HG02943 (cell line): ENCODE measurements around the gene CDIP1.

Experiments used
- ATAC-seq: cut with Tn5 transposase; IDR thresholded peaks from one replicate; pipeline ENCODE4 v1.9.1; 2021; ENCODE audit warnings: mild to moderate bottlenecking, low read depth, moderate library complexity; ENCODE audit not compliant: unreplicated experiment

The CDIP1 gene

DNA sequence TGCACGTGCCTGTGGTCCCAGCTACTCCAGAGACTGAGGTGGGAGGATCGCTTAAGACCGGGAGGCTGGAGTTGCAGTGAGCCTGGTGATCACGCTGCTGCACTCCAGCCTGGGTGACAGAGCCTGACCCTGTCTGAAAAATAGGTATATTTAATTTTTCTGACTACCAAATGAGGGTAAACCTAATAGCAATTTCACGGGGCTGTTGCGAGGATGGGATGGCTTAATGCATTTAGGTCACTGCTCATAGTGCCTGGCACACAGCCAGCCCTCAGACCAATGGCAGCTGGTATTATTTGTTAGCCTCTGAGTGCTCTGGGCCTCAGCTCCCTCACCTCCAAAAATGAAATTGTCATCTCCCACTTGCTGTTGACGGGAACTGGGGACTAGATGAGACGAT, 5.9 kb upstream of the CDIP1 start:
- no peak for ATAC-seq

DNA sequence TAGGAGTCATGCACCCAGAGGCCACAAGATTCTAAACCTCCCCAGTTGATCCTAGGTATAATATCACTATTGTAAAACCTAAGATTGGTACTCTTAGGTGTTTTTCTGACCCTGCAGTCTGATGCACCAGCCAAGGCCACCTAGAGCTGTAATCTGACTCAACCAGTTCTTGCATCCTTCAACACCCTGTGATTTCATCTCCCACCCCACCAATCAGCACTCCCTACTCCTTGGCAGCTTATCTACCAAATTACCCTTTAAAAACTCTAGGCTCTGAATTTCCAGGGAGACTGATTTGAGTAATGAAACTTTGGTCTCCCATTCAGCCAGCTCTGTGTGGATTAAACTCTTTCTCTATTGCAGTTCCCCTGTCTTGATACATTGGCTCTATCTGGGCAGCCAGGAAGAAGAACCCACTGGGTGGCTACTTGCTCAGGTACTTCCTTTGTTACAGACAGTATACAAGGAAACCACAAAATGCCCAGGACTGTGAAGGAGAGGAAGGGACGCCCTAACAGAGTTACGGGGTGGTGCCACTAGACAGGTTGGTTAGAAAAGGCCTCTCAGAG, 1.2 kb upstream of the CDIP1 start:
- no peak for ATAC-seq

DNA sequence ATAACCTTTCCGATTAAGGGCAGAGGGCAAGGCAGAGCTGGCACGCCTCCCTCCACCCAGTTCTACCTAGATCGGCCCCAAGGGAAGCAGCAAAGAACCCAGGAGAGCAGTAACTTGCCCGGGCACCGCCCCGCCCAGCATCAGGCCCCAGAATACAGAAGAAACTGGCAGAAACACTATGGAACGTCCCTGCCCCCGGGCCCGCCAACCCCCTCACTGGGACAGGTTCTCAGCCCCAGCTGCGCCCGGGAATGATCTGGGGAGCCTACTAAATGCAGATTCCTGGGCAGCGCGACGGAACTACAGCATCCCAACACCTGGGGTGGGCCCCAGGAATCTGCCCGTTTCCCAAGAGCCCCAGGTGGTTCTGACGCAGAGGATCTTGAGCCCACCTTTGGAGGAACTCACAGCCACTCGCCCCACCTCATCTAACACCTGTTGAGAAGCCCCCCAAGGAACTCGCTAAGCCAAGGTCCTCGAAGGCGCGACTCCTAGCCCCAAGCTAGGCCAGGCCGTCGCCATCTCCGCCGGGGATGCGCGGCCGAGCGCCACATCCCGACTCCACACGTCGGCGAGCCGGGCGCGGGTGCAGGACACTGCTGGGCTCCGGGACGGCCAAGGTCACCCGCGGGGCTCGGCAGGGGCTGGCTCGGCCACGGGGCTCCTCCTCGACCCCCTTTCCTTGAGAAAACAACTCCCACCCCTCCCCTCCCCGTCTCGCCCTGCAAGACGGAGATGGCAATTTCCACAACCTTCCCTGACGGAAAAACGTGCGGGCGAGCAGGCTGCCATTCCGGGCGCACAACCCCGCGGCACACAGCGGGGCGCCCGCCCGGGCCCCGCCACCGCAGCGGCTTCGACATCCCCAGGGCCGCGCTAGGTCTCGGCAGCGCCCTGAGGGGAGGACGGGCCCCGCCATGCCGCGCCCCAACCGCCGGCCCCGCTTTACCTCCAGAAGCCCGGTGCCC, 913 bp downstream of the CDIP1 start:
- peak; percentile 18 for ATAC-seq

DNA sequence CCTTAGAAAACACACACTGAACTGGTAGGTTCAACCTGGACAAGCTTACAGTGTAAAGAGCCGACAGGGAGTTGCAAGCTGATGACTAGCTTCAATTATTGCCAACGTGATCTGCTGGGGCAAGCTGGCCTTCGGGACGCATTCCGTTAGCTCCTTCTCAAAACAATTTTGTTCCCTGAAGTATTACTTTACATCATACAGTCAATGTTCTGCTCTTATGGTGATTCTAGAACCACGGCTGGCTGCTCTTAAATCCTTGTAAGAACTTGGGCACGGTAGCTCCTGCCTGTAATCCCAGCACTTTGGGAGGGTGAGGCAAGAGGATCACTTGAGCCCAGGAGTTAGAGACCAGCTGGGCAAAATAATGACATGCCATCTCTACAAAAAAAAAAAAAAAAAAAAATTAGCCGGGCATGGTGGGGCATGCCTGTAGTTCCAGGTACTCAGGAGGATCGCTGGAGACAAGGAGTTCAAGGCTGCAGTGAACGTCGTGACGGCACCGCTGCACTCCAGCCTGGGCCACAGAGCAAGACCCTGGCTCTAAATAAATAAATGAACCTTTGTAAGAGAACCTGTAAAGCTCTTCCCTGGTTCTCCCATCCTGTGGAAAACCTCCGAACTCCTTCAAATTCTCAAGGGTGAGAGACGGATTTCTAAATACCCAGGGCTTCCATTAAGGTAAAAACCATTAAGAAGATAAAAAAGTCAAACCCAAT, 2.0 kb downstream of the CDIP1 start:
- no peak for ATAC-seq

DNA sequence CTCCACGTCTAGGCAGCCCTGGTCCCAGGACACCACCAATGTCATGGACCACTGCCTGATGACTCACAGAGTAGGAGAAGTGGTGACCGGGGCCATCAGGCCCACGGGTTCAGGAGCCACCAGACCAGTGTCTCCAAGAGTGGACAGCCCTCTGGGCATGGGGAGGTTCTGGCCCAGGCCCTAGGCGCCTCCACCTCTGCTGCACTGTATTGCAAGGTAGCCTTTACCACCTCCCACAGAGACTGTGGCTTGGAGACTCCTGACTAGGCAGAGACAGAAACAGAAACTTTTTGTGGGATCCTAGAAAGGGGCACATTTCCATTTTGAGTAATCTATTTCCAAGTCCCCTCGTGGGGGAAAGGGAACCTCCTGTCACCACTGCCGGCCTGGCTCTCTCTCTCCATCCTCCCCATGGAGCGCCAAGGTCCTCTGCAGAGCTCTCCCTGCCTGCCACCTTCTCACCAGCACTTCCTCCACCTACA, 2.9 kb downstream of the CDIP1 start:
- no peak for ATAC-seq

DNA sequence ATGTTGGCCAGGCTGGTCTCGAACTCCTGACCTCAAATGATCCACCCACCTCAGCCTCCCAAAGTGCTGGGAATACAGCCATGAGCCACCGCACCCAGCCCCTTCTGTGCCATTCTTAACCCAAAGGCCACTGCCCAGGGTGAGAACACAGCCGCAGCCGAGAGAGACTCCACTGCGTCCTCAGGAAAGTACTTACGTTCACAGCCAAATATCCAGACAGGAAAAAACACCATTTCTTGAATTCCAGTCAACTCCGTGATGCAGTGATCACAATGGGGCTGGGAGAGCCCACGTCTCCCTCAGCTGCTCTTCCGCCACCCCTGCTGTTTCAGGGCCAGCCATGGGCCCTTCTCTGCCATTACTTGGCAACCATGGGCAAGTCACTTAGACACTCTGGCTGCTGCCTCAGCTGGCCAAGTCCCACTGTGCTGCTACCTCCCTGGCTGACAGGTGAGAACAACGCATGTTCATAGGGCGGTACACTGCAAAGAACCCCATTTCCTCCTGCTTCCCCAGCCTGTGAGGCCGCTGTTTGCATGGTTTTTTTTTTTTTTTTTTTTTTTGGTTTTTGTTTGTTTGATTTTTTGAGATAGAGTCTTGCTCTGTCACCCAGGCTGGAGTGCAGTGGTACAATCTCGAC, 4.3 kb downstream of the CDIP1 start:
- no peak for ATAC-seq

DNA sequence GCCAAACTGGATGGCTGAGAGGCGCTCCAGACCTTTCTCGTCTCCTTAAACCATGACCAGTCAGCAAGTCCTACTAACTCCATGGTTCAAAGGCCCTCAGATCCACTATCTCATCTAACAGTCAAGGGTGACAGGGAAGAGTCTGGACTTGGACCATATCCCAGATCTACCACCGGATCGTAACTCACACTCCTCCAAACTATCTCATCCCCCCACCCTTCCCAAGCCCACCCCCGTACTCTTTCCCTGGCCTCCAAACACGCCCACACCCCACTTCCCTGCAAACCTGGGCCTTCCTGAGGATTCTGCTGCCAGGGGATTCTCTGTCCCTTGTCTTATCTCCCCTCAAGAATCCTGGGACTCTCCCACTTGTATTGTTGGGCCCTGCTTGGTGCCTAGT, 5.1 kb downstream of the CDIP1 start:
- ATAC-seq = no peak

DNA sequence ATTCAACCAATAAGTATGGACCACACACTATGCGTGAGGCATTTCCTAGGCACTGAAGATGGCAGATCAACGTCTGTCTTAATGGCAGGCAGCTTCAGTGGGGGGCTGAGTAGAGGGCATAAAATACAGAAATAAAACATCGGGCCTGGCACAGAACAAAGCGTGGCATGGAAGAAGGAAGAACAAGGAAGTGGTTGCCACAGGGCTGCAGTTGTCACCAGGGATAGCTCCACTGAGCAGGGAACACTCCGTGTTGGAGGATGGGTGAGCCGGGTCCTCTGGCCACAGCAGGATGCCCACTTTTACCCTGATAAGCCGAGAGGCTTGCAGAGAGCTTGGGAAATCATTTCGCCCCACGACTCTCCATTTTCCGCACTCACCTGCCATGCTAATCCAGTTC, 6.3 kb downstream of the CDIP1 start:
- ATAC-seq = no peak

DNA sequence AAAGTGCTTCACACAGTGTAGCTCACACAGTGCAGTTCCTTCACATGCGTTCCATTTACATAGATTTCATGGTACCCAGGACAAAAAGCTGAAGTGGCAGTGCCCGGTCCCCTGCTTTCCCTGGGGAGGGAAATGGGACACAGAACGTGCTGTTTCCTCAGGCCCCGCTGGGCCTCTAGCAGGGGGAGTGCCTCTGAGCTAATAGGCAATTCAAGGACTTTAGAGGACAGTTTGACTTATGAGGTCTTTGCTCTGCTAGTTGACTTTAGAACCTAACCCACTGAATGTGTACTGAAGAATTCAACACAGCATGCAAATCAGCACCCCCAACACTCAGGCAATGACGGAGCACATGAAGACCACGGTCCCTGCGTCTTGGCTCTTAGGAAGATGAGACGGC, 6.8 kb downstream of the CDIP1 start:
- no peak for ATAC-seq

DNA sequence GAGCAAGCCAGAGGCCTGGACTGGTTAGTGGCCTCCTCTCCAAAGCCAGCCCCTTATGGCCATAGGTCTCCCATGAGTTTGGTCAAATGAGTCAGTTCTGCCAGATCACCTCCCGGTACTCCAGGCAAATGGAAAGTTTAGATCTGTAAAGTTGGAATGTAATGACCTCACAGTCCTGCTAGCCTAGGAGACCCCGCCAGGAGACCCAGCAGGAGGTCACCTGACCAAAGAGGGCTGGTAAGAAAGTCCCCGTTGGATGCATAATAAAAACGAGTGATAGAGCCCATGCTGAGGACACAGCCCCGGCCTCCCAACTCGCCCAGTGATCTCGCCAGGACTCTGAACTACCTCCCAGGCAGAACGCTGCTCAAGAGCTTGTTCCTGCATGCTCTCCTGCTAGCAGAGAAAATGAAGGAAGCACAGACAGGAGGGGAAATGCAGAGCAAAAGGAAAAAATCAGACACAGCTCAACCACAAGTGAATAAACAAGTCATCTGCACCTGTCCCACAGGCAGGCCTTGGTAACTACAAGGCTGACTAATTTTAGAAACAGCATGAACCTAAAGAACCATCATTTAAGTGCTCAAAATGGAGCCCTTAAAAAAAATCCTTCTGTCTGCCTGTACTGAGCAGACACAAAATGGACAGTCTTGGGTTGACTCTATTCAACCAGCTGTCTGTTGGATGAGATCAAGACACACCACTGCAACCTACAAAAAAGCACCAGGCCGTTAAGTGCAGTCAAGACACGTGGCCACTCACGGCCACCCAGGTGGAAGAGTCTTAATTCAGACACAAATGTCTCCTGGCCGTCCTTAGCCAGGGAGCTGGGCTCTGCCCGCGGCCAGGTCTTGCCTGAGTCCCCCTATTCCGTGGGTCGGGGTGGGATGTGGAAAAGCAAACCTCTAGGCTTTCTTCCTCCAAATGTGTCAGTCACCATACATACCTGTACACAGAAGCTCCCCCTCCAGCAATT, 9.2 kb downstream of the CDIP1 start:
- no peak for ATAC-seq

DNA sequence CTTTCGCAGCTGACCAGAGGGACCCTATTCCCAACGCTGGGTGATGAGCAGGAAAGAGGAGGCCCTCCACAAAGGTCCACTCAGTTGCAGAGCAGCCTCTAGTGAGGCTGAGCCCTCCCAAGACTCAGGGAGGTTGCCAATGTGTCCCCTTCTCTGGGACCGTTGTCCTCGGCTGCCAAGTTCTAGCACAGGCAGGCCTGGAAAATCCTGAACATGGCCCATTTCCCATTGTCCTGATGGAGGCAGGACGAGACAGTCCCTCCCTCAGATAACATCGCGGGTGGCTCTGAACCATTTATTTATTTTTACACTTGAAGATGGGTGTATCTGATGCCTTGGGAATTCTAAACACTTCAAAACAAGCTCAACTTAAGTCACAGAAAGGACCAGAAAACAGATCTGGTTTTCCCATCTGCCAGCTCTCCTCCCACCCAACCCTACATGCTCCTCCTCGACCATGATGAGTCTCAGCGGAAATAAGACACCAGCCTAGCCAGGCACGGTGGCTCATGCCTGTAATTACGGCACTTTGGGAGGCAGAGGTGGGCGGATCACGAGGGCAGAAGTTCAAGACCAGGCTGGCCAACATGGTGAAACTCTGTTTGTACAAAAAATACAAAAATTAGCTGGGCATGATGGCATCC, 12.8 kb downstream of the CDIP1 start:
- ATAC-seq = no peak

DNA sequence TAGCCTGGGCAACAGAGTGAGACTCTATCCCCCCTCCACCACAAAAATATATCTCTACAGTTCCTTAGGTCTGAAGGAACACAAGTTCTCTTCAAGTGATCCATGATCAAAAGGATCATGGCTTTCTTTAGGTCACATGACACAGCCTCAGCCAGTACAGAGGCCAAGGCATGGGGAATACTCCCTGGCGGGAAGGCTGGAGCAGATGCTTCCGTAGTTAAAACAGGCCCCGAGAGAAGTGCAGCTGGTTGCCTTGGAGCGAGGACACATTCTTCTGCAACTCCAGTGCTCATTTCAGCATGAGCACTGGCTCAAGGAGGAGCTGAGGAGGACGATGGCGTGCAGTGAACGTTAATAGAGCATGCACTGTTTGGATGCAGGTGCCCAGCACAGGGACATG, 13.5 kb downstream of the CDIP1 start:
- no peak for ATAC-seq

DNA sequence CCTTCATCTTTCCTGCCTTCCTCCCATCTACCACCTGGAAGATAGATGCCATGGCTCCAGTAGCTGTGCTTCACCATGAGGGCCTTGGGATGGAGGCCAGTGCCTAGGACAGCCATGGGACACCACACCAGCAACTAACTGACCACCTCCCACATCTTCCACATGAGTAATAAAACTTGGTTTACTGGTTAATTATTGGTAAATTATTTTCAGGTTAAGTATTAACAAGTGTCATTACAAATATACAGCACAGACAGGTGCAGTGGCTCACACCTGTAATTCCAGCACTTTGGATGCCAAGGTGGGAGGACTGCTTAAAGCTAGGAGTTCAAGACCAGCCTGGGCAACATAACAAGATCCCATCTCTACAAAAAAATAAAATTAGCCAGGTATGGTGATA, 14.0 kb downstream of the CDIP1 start:
- ATAC-seq = no peak

DNA sequence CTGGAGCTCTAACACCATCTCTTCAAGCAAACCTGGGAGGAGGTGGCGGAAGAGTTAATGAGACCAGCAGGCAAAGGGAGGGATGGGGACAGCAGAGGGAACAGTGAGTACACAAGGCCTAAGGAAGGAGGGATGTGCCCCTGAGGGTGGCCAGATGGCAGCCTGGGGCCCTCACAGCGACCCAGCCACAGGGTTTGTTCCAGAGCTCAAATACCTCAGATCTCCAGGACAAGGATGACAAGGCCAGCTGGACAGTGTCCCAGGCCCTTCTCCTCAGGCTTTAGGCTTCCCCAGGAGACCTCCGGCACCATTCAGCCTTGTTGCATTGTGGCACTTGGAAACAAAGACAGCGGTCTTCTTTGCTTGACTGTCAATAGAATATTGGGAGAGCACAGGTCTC, 14.9 kb downstream of the CDIP1 start:
- ATAC-seq = no peak

DNA sequence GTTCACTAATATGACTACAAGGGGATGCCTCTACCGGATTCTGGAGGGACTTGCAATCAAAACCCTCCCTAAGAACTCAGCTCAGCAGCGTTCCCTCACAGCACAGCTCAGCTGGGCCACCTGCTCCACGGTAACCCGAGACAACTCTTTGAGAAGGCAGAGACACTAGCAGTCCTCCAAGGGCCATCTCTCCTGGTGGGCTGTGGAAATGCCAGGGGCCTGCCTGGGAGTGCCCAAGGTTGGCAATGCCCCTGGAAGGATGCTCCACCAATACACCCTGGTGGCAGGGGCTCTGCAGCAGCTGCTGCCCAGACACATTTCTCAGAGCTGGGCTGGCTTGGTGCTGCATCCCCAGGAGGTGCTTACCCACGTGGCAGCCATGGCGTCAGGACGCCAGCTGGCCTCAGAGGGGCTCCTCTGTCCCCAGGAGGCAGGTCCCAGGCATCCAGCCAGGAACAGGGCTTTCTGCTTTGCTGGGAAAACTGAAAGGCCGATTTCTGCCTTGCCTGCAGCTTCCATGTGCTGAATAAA, 16.5 kb downstream of the CDIP1 start:
- ATAC-seq = no peak

DNA sequence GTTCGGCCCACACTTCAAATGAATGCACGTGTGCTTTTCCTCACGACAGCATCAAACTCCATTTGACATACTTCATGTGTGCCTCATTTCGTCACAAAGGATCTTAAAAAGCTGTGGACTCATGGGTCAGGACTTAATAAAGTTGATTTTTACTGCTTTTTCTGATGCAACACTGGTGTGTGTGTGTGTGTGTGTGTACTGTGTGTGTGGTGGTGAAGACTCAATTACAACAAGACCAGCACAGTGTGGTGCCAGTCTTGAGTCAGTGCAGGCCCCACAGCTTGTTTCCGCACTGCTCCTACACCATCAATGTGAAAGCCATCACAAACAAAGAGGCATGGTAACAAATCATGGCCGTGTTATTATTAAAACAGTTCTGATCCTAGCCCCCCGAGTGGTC, 17.7 kb downstream of the CDIP1 start:
- no peak for ATAC-seq

DNA sequence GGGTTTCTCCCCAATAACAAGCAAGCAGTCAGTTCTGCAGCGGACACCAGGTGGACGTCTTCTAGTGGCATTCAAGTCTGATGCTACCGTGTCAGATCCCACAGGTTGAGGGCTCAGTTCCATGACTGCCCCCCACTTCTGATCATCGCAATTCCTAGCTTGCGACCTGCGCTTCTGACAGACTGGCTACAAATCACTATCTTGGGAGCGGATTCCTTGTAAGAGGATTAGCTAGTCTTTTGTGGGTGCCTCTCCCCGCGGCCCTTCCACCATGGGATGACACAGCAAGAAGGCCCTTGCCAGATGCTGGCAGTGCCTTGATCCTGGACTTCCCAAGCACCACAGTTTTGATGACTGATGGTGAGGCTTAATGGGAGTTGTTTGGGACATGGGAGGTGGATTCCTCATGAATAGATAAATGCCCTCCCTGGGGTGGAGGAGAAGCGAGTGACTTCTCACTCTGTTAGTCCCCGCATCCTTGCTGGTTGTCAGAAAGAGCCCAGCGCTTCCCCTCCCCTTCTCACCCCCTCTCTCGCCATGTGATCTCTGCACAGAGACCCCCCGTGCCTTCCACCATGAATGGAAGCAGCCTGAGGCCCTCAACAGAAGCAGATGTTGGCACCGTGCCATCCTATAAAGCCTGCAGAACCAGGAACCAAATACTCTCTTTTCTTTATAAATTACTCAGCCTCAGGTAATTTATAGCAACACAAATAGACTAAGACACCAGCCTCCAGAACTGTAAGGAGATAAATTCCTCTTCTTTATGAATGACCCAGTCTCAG, 19.1 kb downstream of the CDIP1 start:
- no peak for ATAC-seq
